GM23338 (cell line): Measurements from ENCODE around the gene STAT4. TPM values are rescaled to one million over a fixed set of nuclear protein-coding genes. Genes with fewer than 3 reads are reported as not detected.
A peak's percentile ranks its signal among the peaks of the same experiment; 100 is the strongest.

ENCODE experiments used
- ATAC-seq: fragments of 200-7000 bp; cut with Tn5 transposase; 3 replicates; pipeline ENCODE4 v1.9.1; 2020
- DNase-seq: peaks from one replicate; pipeline ENCODE4 v3.0.0-alpha.2; 2015; ENCODE audit warnings: low spot score
- H2AFZ ChIP-seq: fragments of 200-600 bp; sonication (generic); 2 replicates; pipeline ENCODE4 v1.8.0; 2016; ENCODE audit warnings: antibody characterized with exemption, mild to moderate bottlenecking, moderate library complexity
- H3F3A ChIP-seq: fragments of 200-600 bp; sonication (generic); replicated peaks from 2 replicates; pipeline ENCODE4 v1.8.0; 2017; ENCODE audit warnings: antibody characterized with exemption, mixed run types, low read depth
- H3K27ac ChIP-seq: fragments of 200-600 bp; sonication (generic); 2 replicates; pipeline ENCODE4 v1.6.1; 2016; ENCODE audit warnings: low read depth
- H3K27me3 ChIP-seq: fragments of 200-600 bp; sonication (generic); 2 replicates; pipeline ENCODE4 v1.8.0; 2016; ENCODE audit warnings: mild to moderate bottlenecking, mixed run types, moderate library complexity; ENCODE audit not compliant: insufficient read depth
- H3K36me3 ChIP-seq: fragments of 200-600 bp; sonication (generic); 2 replicates; pipeline ENCODE4 v1.8.0; 2016; ENCODE audit warnings: mild to moderate bottlenecking; ENCODE audit not compliant: insufficient read depth
- H3K4me1 ChIP-seq: fragments of 200-600 bp; sonication (generic); 2 replicates; pipeline ENCODE4 v1.8.0; 2016; ENCODE audit warnings: mild to moderate bottlenecking, moderate library complexity; ENCODE audit not compliant: insufficient read depth
- H3K4me2 ChIP-seq: fragments of 200-600 bp; sonication (generic); 2 replicates; pipeline ENCODE4 v1.7.1; 2017; ENCODE audit warnings: mixed run types
- H3K4me3 ChIP-seq: fragments of 200-600 bp; sonication (generic); 2 replicates; pipeline ENCODE4 v1.6.1; 2016; ENCODE audit warnings: mixed run types
- H3K79me2 ChIP-seq: fragments of 200-600 bp; sonication (generic); replicated peaks from 2 replicates; pipeline ENCODE4 v1.8.0; 2017; ENCODE audit warnings: mild to moderate bottlenecking; ENCODE audit not compliant: insufficient read depth
- H3K9me2 ChIP-seq: fragments of 200-600 bp; sonication (generic); 2 replicates; pipeline ENCODE4 v1.8.0; 2017; ENCODE audit not compliant: insufficient read depth
- H4K20me1 ChIP-seq: fragments of 200-600 bp; sonication (generic); replicated peaks from 2 replicates; pipeline ENCODE4 v1.8.0; 2017; ENCODE audit warnings: mild to moderate bottlenecking; ENCODE audit not compliant: insufficient read depth
- H3K27ac Mint-ChIP-seq: 2 replicates; pipeline ENCODE4 v1.8.0; 2020; ENCODE audit warnings: inconsistent platforms, mild to moderate bottlenecking, moderate library complexity, mixed read lengths
- H3K27me3 Mint-ChIP-seq: 3 replicates; pipeline ENCODE4 v1.8.0; 2022; ENCODE audit warnings: low read depth, mild to moderate bottlenecking, moderate library complexity, mixed read lengths, inconsistent platforms; ENCODE audit not compliant: insufficient read depth, poor library complexity
- H3K36me3 Mint-ChIP-seq: 3 replicates; pipeline ENCODE4 v1.8.0; 2021; ENCODE audit warnings: low read depth, mild to moderate bottlenecking, inconsistent platforms, moderate library complexity, mixed read lengths
- H3K4me1 Mint-ChIP-seq: 3 replicates; pipeline ENCODE4 v1.8.0; 2020; ENCODE audit warnings: mild to moderate bottlenecking, inconsistent platforms, mixed read lengths
- H3K4me3 Mint-ChIP-seq: 3 replicates; pipeline ENCODE4 v1.8.0; 2021; ENCODE audit warnings: moderate library complexity, mild to moderate bottlenecking, inconsistent platforms, mixed read lengths
- H3K9me3 Mint-ChIP-seq: 3 replicates; pipeline ENCODE4 v1.8.0; 2020; ENCODE audit warnings: moderate library complexity, mild to moderate bottlenecking, inconsistent platforms, mixed read lengths
- CREB1 ChIP-seq: fragments of 250-450 bp; sonication (Bioruptor Pico); IDR thresholded peaks from 2 replicates; pipeline ENCODE4 v1.5.0; 2020; ENCODE audit warnings: low read depth, mild to moderate bottlenecking, moderate library complexity
- EZH2 ChIP-seq: fragments of 200-600 bp; sonication (generic); IDR thresholded peaks from one replicate; pipeline ENCODE4 v1.8.0; 2017; ENCODE audit warnings: antibody characterized with exemption, mild to moderate bottlenecking, low read depth; ENCODE audit not compliant: unreplicated experiment
- EZH2phosphoT487 ChIP-seq: fragments of 200-600 bp; sonication (generic); IDR thresholded peaks from one replicate; pipeline ENCODE4 v1.8.1; 2018; ENCODE audit warnings: antibody characterized with exemption; ENCODE audit not compliant: unreplicated experiment
- NANOG ChIP-seq: IDR thresholded peaks from 2 replicates; pipeline ENCODE4 v1.6.1; 2016; ENCODE audit warnings: antibody characterized with exemption, borderline replicate concordance
- POLR2AphosphoS5 ChIP-seq: IDR thresholded peaks from 2 replicates; pipeline ENCODE4 v1.6.1; 2016; ENCODE audit warnings: antibody characterized with exemption, low read depth
- STAT1 ChIP-seq: IDR thresholded peaks from one replicate; pipeline ENCODE4 v1.6.1; 2016; ENCODE audit warnings: antibody characterized with exemption; ENCODE audit not compliant: unreplicated experiment
- ZNF114 ChIP-seq: fragments of 250-450 bp; sonication (Bioruptor Pico); IDR thresholded peaks from 2 replicates; pipeline ENCODE4 v1.5.0; 2020; ENCODE audit warnings: mild to moderate bottlenecking, moderate library complexity
- polyA plus RNA-seq: library from polyadenylated mRNA; unstranded; fragments of >200 nt; fragmentation: Nextera tagmentation; extraction: Ambion mirVana; gene quantifications from 2 replicates; pipeline ENCODE4 v1.2.1, GENCODE V29; 2016
- total RNA-seq: library from RNA; depleted of rRNA; stranded (reverse); fragments of >200 nt; shearing (Covaris generic); gene quantifications from 2 replicates; pipeline ENCODE4 v1.2.3, GENCODE V29; 2014
- TF ChIP-seq, protein P1 (sequence below), 2 experiments: fragments of 200-600 bp in 1 of 2; sonication (generic) in 1 of 2; conservative IDR thresholded peaks; 2 replicates each; pipeline versions ENCODE4 v1.5.1 to v1.6.1; 2016 to 2017; ENCODE audit warnings: antibody characterized with exemption in 2 of 2, low read depth in 2 of 2, mild to moderate bottlenecking in 2 of 2, moderate library complexity in 1 of 2
- TF ChIP-seq, protein P2 (sequence below): fragments of 250-450 bp; sonication (Bioruptor Pico); IDR thresholded peaks from 2 replicates; pipeline ENCODE4 v1.5.0; 2020; ENCODE audit warnings: mild to moderate bottlenecking, moderate library complexity
- TF ChIP-seq, protein P3 (sequence below): IDR thresholded peaks from 2 replicates; pipeline ENCODE4 v1.6.1; 2016; ENCODE audit warnings: antibody characterized with exemption

Gene STAT4
- total and polyA plus RNA-seq, 2 experiments from 2014 or later, result 0.52 to 0.86 TPM

- TF ChIP-seq, protein P1, sequence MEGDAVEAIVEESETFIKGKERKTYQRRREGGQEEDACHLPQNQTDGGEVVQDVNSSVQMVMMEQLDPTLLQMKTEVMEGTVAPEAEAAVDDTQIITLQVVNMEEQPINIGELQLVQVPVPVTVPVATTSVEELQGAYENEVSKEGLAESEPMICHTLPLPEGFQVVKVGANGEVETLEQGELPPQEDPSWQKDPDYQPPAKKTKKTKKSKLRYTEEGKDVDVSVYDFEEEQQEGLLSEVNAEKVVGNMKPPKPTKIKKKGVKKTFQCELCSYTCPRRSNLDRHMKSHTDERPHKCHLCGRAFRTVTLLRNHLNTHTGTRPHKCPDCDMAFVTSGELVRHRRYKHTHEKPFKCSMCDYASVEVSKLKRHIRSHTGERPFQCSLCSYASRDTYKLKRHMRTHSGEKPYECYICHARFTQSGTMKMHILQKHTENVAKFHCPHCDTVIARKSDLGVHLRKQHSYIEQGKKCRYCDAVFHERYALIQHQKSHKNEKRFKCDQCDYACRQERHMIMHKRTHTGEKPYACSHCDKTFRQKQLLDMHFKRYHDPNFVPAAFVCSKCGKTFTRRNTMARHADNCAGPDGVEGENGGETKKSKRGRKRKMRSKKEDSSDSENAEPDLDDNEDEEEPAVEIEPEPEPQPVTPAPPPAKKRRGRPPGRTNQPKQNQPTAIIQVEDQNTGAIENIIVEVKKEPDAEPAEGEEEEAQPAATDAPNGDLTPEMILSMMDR (conservative IDR thresholded peaks at IDR 0.05; ENCODE audit: low read depth in 2 of 2), result no peak
- TF ChIP-seq ZNF114, result no peak
- TF ChIP-seq EZH2phosphoT487, result no peak
Measured at GRCh38 chr2:191143791-191144190, 7.0 kb downstream of the STAT4 start (continued).

- H3K27me3 Mint-ChIP-seq, result no peaks in the 10 kb centered on the region
- Histone ChIP-seq H3K27ac (no peak overlapping the region), H3F3A (no peaks in the 10 kb centered on the region), H4K20me1 (no peaks in the 10 kb centered on the region), H3K79me2 (no peaks in the 10 kb centered on the region), H2AFZ (peak overlapping the region; percentile 59; the same call in 1 of the 2 replicates), H3K4me1 (no peaks in the 10 kb centered on the region), H3K27me3 (no peaks in the 10 kb centered on the region), H3K9me2 (no peaks in the 10 kb centered on the region), H3K4me2 (no peak overlapping the region), H3K36me3 (no peaks in the 10 kb centered on the region), H3K4me3 (no peak overlapping the region)
- DNase-seq (no peak), ATAC-seq (no peak)
- no peaks in the 10 kb centered on the region for H3K4me1 Mint-ChIP-seq
- TF ChIP-seq POLR2AphosphoS5, result no peak
- H3K9me3 Mint-ChIP-seq, result no peaks in the 10 kb centered on the region
- H3K27ac Mint-ChIP-seq, result no peak overlapping the region
- H3K4me3 Mint-ChIP-seq, result no peak overlapping the region
- no peaks in the 10 kb centered on the region for H3K36me3 Mint-ChIP-seq
Measured at GRCh38 chr2:191128911-191129304, 21.9 kb downstream of the STAT4 start.

DNA sequence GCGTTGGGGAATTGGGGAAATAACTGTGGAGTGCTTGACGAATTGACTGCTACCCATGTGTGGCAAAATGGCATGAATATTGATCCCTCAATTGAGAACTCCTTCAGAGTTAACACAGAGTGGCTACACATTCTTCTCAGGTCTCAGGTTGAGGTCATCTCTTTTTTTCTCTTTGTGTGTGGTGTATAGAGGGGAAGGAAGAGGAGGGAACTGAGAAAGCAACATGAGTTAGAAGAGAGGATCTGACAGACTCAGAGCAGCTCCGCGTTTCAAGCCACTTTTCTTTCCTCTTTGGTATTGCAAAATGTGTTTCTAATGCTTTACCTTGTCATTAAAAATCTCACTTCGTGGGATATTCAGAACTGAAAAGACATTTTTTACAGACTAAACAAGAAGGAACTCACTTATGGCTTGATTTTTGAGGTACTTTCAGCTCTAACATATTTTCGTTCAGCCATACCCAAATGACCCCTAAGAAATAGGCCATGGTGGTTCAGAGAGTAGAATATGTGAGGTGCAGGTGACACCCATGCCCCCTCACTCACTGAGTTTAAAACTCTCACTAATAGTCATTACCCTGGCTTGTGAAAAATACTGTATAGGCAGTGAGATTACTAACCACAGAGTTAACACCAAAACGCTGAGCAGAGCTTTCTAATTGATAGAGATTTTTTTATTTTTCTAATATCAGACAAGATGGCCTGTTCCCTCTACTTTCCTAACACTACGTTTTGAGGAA, 22.5 kb downstream of the STAT4 start:
- Mint-ChIP-seq H3K27ac (no peak overlapping the region), H3K36me3 (no peaks in the 10 kb centered on the region), H3K4me1 (no peaks in the 10 kb centered on the region), H3K9me3 (no peaks in the 10 kb centered on the region), H3K4me3 (no peak overlapping the region), H3K27me3 (no peaks in the 10 kb centered on the region)
- no peak overlapping the region for H3K4me2 ChIP-seq
- no peak for DNase-seq
- no peaks in the 10 kb centered on the region for H3K4me1 ChIP-seq
- no peak for ATAC-seq
- no peaks in the 10 kb centered on the region for H3K36me3 ChIP-seq
- no peaks in the 10 kb centered on the region for H3K9me2 ChIP-seq
- H3K79me2 ChIP-seq, result no peaks in the 10 kb centered on the region
- H4K20me1 ChIP-seq, result no peaks in the 10 kb centered on the region
- H3F3A ChIP-seq, result no peaks in the 10 kb centered on the region
- H3K4me3 ChIP-seq, result no peak overlapping the region
- peak overlapping the region; percentile 59; the same call in 1 of the 2 replicates for H2AFZ ChIP-seq
- no peaks in the 10 kb centered on the region for H3K27me3 ChIP-seq
- no peak overlapping the region for H3K27ac ChIP-seq
- TF ChIP-seq STAT1, result no peak
- TF ChIP-seq, protein P2, sequence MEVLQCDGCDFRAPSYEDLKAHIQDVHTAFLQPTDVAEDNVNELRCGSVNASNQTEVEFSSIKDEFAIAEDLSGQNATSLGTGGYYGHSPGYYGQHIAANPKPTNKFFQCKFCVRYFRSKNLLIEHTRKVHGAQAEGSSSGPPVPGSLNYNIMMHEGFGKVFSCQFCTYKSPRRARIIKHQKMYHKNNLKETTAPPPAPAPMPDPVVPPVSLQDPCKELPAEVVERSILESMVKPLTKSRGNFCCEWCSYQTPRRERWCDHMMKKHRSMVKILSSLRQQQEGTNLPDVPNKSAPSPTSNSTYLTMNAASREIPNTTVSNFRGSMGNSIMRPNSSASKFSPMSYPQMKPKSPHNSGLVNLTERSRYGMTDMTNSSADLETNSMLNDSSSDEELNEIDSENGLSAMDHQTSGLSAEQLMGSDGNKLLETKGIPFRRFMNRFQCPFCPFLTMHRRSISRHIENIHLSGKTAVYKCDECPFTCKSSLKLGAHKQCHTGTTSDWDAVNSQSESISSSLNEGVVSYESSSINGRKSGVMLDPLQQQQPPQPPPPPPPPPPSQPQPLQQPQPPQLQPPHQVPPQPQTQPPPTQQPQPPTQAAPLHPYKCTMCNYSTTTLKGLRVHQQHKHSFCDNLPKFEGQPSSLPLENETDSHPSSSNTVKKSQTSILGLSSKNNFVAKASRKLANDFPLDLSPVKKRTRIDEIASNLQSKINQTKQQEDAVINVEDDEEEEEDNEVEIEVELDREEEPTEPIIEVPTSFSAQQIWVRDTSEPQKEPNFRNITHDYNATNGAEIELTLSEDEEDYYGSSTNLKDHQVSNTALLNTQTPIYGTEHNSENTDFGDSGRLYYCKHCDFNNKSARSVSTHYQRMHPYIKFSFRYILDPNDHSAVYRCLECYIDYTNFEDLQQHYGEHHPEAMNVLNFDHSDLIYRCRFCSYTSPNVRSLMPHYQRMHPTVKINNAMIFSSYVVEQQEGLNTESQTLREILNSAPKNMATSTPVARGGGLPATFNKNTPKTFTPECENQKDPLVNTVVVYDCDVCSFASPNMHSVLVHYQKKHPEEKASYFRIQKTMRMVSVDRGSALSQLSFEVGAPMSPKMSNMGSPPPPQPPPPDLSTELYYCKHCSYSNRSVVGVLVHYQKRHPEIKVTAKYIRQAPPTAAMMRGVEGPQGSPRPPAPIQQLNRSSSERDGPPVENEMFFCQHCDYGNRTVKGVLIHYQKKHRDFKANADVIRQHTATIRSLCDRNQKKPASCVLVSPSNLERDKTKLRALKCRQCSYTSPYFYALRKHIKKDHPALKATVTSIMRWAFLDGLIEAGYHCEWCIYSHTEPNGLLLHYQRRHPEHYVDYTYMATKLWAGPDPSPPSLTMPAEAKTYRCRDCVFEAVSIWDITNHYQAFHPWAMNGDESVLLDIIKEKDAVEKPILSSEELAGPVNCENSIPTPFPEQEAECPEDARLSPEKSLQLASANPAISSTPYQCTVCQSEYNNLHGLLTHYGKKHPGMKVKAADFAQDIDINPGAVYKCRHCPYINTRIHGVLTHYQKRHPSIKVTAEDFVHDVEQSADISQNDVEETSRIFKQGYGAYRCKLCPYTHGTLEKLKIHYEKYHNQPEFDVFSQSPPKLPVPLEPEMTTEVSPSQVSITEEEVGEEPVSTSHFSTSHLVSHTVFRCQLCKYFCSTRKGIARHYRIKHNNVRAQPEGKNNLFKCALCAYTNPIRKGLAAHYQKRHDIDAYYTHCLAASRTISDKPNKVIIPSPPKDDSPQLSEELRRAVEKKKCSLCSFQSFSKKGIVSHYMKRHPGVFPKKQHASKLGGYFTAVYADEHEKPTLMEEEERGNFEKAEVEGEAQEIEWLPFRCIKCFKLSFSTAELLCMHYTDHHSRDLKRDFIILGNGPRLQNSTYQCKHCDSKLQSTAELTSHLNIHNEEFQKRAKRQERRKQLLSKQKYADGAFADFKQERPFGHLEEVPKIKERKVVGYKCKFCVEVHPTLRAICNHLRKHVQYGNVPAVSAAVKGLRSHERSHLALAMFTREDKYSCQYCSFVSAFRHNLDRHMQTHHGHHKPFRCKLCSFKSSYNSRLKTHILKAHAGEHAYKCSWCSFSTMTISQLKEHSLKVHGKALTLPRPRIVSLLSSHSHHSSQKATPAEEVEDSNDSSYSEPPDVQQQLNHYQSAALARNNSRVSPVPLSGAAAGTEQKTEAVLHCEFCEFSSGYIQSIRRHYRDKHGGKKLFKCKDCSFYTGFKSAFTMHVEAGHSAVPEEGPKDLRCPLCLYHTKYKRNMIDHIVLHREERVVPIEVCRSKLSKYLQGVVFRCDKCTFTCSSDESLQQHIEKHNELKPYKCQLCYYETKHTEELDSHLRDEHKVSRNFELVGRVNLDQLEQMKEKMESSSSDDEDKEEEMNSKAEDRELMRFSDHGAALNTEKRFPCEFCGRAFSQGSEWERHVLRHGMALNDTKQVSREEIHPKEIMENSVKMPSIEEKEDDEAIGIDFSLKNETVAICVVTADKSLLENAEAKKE (CRISPR knock-in tag), result no peak
- no peak for TF ChIP-seq ZNF114
- no peak for TF ChIP-seq CREB1 (CRISPR knock-in tag)
- no peak for TF ChIP-seq EZH2
- TF ChIP-seq EZH2phosphoT487, result no peak
- no peak for TF ChIP-seq NANOG
- no peak for TF ChIP-seq POLR2AphosphoS5
- TF ChIP-seq, protein P3, sequence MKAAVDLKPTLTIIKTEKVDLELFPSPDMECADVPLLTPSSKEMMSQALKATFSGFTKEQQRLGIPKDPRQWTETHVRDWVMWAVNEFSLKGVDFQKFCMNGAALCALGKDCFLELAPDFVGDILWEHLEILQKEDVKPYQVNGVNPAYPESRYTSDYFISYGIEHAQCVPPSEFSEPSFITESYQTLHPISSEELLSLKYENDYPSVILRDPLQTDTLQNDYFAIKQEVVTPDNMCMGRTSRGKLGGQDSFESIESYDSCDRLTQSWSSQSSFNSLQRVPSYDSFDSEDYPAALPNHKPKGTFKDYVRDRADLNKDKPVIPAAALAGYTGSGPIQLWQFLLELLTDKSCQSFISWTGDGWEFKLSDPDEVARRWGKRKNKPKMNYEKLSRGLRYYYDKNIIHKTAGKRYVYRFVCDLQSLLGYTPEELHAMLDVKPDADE, result no peak
